CD4-positive, alpha-beta T cell treated with Interleukin-17A for 4 hours (primary cell): ENCODE measurements around the gene KIF2C.
A peak's percentile ranks its signal among the peaks of the same experiment; 100 is the strongest.
"Not testable (repeated sequence)": the region's sequence is repeated elsewhere in the genome, so short reads cannot be mapped to it uniquely, and the experiment has no call there.

Experiments used
- DNase-seq: peaks from one replicate; pipeline ENCODE4 v3.0.0-alpha.2; 2020; ENCODE audit warnings: mixed read lengths

The KIF2C gene

DNA sequence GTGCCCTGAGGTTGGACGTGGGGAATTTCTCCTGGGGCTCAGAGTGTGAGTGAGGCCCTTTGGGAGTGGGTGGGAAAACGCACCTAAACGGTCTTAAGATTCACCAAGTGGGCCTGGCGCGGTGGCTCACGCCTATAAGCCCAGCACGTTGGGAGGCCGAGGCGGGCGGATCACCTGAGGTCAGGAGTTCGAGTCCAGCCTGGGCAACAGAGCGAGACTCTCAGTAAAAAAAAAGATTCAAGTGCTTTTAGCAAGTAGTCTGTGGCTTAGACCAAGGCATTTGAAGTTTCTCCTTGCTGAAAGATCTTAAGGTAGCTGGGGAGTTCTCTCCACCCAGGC lies 37.1 kb downstream of the KIF2C start:
- DNase-seq: no peak

DNA sequence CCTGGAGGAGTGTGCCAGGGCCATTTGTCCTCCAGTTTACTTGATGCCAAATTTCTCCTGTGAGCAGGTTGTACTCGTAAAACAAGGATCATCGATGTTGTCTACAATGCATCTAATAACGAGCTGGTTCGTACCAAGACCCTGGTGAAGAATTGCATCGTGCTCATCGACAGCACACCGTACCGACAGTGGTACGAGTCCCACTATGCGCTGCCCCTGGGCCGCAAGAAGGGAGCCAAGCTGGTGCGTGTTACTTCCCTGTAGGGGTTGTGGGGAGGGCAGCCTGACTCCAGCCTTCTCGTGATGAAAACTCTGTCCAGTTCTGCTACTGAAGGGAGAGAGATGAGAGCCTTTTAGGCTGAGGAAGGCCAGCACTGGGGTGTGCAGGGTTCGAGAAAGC lies 37.9 kb downstream of the KIF2C start:
- no peak for DNase-seq

DNA sequence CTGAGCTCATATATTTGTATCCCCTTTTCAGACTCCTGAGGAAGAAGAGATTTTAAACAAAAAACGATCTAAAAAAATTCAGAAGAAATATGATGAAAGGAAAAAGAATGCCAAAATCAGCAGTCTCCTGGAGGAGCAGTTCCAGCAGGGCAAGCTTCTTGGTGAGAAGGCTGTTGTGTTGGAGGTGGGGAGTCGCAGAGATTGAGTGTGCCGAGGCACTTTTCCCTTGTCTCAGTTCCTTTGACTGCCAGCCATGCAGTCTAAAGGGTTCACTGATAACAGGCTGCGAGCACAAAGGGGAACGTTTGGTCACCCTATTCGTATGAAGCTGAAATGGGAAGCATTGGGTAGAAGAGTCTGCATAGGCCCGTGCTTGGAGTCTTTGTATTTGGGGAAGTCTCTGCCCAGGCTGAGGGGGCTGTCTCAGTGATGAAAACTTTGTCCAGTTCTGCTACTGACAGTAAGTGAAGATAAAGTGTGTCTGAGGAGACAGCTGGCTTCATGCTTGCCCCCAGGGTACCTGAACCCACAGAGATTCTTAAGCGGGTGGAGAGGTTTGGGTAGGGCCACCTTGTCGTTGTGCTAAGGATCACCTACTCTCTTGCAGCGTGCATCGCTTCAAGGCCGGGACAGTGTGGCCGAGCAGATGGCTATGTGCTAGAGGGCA lies 38.5 kb downstream of the KIF2C start:
- DNase-seq: no peak

DNA sequence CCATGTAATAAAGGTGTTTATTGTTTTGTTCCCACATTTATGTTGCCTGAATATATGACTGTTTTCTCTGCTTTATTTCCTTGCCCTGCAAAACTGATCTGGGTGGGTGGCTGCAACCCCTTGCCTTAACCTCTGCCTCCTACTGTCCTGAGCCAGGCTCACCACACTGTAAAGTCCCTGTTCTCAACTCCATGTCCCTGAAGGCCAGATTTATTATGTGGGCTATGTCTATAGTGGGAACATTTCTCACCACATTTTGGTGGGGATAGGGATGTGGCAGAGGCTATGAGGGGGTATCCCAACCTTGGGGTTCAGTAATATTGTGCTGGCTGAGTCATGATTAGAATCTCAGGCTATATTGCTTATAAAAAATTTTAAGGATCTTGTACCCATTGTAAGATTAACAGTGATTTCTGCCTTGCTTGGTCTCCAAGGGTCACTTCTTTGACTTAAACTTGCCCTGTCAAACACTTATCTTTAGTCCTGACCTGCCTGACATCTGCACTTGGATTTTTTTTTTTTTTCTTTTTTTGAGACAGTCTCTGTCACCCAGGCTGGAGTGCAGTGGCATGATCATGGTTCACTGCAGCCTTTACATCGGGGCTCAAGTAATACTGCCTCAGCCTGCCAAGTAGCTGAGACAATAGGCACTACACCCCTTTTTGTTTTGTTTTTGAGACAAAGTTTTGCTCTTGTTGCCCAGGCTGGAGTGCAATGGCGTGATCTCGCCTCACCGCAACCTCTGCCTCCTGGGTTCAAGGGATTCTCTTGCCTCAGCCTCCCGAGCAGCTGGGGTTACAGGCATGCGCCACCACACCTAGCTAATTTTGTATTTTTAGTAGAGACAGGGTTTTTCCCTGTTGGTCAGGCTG lies 39.3 kb downstream of the KIF2C start:
- no peak for DNase-seq

DNA sequence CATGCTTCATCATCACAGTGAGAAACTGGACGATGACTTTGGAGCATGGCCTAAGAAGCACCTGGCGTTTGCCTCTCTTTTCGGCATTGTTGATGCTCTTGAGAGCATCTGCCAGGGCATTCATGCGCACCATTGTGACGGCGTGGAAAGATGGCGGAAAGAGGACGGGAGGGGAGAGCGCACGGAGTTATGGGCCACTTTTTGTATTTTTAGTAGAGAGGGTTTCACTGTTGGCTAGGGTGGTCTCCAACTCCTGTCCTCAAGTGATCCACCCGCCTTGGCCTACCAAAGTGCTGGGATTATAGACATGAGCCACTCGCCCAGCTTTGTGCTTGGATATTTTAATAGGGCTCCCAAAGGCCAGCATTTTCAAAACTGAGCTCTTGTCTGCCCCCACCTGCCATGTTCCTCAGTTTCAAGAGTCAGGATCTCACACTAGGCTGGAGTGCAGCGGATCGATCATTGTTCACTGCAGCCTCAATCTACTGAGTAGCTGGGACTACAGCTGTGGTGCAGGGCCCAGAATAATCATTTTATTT lies 41.0 kb downstream of the KIF2C start:
- DNase-seq: no peak

DNA sequence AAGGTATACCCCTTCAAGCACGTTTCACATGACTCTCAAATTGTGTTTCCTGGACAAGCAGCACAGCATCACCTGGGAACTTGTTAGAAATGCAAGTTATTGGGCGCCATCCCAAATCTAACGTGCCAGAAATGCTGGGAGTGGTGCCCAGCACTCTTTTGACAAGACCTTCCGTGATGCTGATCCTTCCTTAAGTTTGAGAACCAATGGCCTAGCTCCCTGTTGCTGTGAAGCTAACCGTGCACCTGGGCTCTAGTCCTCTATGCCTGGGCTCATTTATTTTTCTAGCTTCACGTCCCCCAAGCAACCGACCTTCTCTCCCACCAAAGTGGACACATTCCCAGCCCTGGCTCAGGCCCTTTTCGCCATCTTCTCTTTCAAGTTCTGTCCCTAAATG lies 44.1 kb downstream of the KIF2C start:
- DNase-seq: no peak

DNA sequence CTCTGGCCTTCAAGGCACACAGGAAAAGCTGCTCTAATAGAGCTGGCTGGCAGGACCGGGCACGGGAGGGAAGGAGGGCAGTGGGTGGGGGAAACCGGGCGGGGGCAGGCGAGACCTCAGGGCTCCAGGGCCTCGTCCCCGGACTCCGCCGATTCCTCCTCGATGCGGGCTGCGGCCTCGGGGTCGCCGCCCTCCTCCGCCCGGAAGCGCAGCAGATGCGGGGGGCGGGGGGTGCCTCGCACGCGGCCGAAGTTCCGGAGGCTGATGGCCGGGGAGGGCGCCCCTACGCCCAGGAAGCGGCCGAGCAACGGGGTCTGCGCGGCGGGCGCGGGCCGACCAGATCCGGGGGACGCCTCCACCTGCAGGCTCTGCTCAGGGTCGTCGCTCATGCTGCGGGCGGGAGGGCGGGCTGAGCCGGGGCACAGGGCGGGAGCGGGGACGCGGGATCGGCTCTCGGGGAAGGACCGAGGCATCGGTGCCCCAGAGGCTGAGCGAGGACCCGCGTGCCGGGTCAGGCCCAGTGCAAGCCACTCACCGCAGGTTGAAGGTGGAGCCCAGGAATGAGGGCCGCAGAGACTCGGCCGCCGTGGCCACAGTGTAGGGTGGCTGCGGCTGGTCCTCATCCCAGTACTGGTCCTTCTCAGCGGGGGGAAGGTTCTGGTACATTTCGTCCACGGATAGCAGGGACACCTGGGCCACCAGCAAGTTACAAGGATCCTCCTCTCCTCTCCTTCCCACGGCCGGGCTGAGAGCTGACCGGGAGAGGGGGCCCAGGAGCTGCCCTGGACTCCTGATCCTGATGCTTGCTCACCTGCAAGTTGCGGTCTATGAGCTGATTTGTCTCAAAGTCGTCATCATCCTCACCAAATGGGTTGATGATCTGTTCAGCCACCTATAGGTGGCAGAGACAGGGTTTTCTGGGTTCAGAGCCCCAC lies 44.7 kb downstream of the KIF2C start:
- peak; percentile 51 for DNase-seq

DNA sequence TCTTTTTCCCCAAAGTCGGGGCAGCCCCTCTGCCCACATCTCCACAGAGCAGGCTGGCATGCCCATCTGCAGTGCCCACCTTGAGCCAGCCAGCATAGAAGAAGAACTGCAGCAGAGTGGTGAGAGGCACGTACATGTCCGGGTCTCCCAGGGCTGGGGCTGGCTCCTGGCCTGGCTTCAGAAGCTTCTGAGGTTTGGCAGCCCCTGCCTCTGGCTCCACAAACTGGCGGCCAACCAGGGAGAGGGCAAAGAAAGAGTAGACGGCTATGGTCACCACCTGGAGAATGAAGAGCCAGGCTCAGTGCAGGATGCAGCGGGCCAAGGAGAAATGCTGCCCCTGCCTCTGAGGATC lies 45.4 kb downstream of the KIF2C start:
- no peak for DNase-seq

DNA sequence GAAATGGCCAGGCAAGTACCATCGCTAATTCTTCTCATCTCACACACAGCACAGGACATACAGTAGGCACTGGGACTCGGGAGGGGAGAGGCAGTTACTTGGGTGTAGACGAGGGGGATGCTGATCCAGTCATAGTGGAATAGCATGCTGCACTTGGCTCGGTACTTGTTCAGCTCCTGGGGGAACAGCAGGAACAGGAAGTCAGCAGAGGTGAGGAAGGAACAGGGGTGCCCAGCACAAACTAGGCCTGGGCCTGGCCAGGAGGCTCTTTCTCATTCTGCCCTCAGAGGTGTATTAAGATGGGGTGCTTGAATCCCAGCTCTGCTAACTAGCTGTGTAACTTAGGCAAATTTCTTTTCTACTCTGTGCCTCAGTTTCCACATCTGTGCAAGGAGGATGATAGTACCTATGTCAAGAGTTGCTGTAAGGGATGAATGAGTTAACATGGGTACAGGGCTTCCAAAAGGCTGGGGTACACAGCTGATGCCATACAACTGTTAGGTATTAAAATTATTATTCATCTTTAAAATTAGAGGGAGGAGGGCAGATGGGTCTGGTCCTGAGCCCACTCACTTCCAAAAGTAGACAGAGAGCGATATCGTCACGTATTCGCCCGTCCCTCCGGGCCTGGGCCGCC lies 46.0 kb downstream of the KIF2C start:
- no peak for DNase-seq

DNA sequence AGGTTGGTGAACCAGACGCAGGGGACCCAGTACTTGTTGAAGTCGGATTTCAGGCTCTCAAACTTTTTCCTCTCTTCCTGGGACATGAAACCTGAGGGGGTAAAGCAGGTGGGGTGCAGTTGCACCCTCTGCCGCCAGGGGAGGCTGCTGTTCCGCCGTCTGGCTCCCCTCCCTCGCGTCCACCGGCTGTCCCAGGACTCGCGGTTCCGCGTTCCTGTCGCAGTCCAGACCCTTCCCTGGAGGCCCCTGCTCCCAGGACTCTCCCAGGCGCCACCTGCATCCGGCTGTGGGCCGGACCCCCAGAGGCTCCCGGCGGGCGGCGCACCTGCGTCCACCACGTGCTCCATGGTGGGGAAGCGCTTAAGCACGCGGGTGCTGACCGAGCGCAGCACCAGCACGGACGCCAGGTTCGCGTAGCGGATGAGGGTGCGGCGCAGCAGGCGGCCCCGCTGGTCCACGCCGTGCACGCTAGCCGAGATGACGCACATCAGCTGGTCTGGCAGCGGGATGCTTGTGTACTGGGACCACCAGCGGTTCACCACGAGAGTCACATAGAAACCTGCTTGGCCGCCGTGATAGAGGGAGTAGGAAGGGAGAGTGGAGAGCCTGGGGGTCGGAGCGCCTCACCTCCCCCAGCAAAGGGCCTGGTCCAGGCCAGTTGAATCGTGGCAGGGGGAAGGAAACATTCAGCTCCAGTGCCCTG lies 46.7 kb downstream of the KIF2C start:
- DNase-seq: peak; percentile 87

DNA sequence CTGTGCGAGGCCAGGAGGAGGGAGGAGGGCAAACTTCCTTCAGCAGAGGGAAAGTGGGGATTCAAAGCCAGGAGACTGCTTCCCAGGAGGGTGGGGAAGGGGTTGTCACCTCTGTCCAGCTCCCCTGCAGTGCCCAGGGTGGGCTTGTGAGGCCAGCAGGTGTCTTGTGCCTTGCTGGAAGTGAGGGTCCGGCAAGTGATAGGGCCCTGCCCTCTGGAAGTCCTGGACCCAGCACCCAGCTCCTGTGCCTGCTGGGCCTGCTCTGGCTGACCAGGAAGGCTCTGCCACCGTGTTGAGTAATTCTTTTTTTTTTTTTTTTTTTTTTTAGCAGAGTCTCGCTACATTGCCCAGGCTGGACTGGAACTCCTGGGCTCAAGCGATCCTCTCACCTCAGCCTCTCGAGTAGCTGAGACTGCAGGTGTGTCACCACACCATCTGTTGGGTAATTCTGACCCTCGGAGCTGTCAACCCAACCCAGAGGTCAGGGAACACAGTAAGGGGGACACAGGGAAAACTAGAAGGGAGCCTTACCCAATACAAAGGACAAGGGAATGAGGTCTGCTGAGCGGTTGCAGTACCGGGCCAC lies 47.3 kb downstream of the KIF2C start:
- DNase-seq: no peak

DNA sequence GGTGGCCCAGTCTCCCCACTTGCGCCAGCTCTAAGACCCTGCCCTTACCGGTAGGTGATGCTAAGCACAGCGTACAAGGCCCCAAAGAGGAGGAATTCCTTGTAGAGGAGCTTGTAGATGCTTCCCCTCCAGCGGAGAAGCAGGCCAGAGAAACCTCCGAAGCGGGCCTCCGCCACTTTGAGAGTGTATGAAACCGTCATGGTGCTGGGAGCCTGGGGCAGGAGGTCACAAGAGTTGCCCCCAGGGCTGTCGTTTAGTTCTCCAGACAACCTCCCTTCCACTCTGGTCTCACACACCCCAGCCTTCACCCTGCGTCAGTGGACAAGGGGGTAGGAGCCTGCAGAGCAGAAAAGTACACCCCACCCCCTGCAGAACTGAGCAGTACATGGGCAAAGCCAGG lies 47.9 kb downstream of the KIF2C start:
- no peak for DNase-seq

DNA sequence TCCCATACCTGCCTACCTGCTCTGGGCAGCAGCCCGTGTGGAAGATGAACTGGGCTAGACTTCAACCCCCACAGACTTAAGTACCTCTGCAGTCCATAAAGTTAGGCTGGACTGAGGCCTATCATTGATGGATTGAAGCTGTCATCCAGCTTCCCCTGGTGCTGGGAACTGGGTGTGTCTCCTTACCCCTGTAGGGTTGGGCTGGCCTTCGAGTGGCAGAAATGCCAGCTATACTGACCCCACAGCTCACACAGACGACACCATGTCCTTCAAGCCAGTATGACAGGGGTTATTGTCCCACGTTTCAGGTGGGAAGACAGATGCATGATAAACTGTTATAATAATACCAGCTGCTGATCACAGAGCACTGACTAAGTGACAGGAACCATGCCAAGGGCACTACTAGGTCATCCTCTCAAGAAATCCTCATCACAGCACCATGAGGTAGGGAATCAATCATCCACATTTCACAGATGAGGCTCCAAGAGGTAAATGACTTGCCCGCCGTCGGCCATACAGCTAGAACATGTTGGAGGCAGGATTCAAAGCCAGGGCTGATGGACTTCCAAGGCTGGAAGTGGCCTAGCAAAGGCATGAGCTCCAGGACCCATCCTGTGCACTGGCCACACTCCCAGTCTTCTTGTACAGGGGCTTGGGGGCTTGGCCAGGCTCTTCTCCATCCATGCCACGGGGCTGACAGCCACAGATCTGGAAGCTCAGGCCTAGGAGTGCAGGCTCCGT lies 48.7 kb downstream of the KIF2C start, which contains the start of gene BEST4:
Gene BEST4 (minus strand): TSS at position 51 of the 741 bp plus-strand sequence. CDS start 465 bp downstream, outside the sequence.
- DNase-seq: no peak

DNA sequence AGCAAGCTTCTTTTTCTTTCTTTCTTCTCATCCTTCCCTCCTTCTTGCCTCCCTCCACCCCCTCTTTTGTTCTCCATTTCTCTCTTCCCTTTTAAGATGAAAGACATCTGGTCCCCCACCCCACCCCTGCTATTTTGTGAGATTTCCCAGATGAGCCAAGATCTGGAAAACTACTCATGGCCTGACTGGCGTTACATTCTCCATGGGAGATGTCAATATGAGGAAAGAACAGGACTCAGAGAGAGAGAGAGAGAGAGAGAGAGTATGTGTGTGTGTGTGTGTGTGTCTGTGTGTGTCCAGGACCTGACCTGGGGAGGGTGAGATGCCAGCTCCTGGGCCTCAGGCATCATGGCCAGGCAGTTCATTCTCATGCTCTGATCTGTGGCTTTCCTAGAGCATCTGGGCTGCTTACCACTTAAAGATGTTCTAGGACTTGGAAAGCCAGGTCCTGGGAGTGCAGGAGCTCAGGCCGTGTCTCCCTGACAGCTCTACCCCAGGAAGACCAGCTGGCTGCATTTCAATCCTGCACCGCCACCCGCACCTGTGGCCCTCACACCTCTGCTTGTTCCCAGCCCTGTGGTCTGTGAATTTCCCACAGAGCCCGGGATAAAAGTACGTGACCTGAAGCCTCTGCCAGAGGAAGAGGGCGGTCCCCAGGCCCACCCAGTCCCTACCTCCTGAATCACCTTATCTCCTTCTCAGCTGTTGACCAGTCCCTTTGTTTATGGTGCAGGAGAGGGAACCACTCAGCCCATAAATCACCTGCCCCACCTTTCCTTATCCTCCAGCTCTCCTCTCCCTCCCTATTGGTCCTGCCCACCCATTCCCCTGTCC lies 51.5 kb downstream of the KIF2C start:
- DNase-seq: no peak

DNA sequence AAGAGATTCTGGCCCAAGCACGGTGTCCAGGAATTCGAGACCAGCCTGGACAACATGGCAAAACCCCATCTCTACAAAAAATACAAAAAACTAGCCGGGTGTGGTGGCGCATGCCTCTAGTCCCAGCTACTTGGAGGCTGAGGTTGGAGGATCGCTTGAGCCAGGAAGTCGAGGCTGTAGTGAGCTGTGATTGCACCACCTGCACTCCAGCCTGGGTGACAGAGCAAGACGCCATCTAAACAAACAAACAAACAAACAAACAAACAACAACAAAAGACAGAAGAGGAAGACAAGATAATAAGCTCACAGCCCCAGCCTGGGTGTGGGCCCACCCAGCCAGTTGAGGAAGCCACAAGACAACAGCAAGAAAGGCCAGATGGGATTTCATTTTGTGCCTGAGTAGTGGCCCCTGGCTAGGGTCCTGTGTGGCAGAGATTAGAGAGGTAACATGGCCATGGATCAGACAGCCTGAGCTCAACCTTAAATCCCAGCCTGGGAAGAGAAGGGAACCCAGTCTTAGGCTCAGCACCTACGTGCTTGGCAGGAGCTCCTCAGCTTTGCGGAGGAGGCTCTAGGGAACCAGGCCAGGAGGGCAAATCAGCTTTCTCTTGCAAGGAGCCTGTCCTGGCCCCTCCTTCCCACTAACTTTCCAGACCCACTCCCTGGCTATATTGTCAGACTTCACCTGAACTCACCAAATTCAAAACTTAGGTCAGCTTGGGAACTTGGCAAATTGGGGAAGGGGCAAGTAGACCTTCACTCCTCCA lies 53.3 kb downstream of the KIF2C start:
- DNase-seq: no peak

DNA sequence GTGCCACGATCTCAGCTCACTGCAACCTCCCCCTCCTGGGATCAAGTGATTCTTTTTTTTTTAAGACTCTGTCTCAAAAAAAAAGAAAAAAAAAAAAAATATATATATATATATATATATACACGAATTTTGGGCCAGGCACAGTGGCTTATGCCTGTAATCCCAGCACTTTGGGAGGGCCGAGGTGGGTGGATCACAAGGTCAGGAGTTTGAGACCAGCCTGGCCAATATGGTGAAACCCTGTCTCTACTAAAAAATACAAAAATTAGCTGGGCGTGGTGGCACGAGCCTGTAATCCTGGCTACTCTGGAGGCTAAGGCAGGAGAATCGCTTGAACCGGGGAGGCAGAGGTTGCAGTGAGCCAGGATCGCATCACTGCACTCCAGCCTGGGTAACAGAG lies 58.2 kb downstream of the KIF2C start:
- DNase-seq: not testable (repeated sequence)

DNA sequence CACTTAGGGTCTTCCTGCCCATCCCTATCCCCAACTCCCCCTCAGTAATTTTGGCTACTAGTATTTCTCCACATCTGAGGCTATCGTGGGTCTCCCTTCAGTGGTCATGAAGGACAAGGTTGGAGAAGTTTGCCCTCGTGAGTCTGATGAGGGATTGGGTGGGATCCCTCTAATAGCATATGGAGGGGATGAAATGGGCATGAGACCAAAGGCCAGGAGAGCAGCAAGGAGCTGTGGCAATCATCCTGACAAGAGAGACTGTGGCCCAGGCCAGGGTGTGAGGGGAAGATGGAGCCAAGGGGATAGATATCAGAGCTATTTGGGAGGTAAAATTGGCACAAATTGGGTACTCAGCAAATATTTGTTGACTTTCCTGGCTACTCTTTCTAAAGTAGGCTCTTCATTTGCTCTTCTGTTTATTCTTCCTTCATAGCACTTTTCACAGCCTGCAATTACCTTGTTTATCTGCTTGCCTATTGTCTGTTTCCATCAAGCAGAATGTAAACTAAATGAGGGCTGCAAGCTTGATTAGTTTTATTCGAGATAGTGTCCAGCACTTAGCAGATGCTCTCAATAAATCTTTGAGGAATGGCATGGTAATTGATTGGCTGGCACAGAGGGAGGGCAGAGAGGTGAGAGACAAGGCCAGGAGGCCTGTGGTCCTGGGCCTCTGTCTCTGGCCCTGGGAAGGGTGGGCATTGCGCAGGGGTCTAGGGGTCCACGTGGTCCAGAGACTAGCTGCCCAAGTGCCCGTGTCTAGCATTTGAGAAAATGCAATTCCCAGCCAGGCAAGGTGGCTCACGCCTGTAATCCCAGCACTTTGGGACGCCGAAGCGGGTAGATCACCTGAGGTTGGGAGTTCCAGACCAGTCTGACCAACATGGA lies 59.1 kb downstream of the KIF2C start:
- DNase-seq: no peak
